SU-DHL-6 (cell line): ENCODE data around the gene KLHL25.

ENCODE experiments used
- H2AFZ ChIP-seq: fragments of 200-600 bp; sonication (generic); 2 replicates; pipeline ENCODE4 v1.6.1; 2014; ENCODE audit warnings: low read depth, mild to moderate bottlenecking, moderate library complexity, mixed read lengths, antibody characterized with exemption, low read length; ENCODE audit not compliant: severe bottlenecking
- H3F3A ChIP-seq: fragments of 200-600 bp; shearing (Covaris generic); 2 replicates; pipeline ENCODE4 v1.6.0; 2016; ENCODE audit warnings: antibody characterized with exemption, mild to moderate bottlenecking; ENCODE audit not compliant: insufficient read depth
- H3K27ac ChIP-seq: fragments of 200-600 bp; sonication (generic); 2 replicates; pipeline ENCODE4 v1.5.1; 2016; ENCODE audit warnings: low read depth, mild to moderate bottlenecking, low read length, moderate library complexity, mixed read lengths
- H3K27me3 ChIP-seq: fragments of 200-600 bp; sonication (generic), shearing (Covaris generic); 2 replicates; pipeline ENCODE4 v1.6.0; 2014; ENCODE audit warnings: mild to moderate bottlenecking, low read length
- H3K36me3 ChIP-seq: fragments of 200-600 bp; sonication (generic); 2 replicates; pipeline ENCODE4 v1.6.1; 2014; ENCODE audit warnings: mild to moderate bottlenecking, low read length, mixed read lengths
- H3K4me2 ChIP-seq: fragments of 300-600, 200-600 bp; shearing (Covaris generic), sonication (generic); 2 replicates; pipeline ENCODE4 v1.6.0; 2014; ENCODE audit warnings: low read length, low read depth, mild to moderate bottlenecking; ENCODE audit not compliant: poor library complexity, severe bottlenecking
- H3K4me3 ChIP-seq: fragments of 200-600 bp; sonication (generic); 2 replicates; pipeline ENCODE4 v1.5.1; 2014; ENCODE audit warnings: antibody characterized with exemption, low read length, mild to moderate bottlenecking, mixed read lengths; ENCODE audit not compliant: insufficient read depth, poor library complexity, severe bottlenecking
- H3K79me2 ChIP-seq: fragments of 200-600 bp; sonication (generic); 2 replicates; pipeline ENCODE4 v1.6.1; 2014; ENCODE audit warnings: mild to moderate bottlenecking, low read length, moderate library complexity; ENCODE audit not compliant: insufficient read depth
- H3K9ac ChIP-seq: fragments of 200-600 bp; sonication (generic); 2 replicates; pipeline ENCODE4 v1.7.0; 2014; ENCODE audit warnings: mild to moderate bottlenecking, low read length
- H3K9me2 ChIP-seq: fragments of 200-600 bp; sonication (generic); replicated peaks from 2 replicates; pipeline ENCODE4 v1.6.1; 2014; ENCODE audit warnings: low read length; ENCODE audit not compliant: insufficient read depth
- H3K9me3 ChIP-seq: fragments of 200-600 bp; sonication (generic); 2 replicates; pipeline ENCODE4 v1.6.1; 2014; ENCODE audit warnings: low read length, mixed read lengths; ENCODE audit not compliant: insufficient read depth
- H4K20me1 ChIP-seq: fragments of 200-600 bp; sonication (generic); 2 replicates; pipeline ENCODE4 v1.6.1; 2014; ENCODE audit warnings: low read depth, mild to moderate bottlenecking, antibody characterized with exemption, low read length, moderate library complexity, mixed read lengths
- EZH2phosphoT487 ChIP-seq: fragments of 200-600 bp; sonication (generic), shearing (Covaris generic); conservative IDR thresholded peaks from 2 replicates; pipeline ENCODE4 v1.6.1; 2018; ENCODE audit warnings: mild to moderate bottlenecking, antibody characterized with exemption, low read length, moderate library complexity, mixed read lengths
- TF ChIP-seq, protein P1 (sequence below): fragments of 200-600 bp; sonication (generic); IDR thresholded peaks from one replicate; pipeline ENCODE4 v1.5.1; 2017; ENCODE audit warnings: antibody characterized with exemption, mild to moderate bottlenecking, low read length, moderate library complexity; ENCODE audit not compliant: insufficient read depth, poor library complexity, severe bottlenecking

The KLHL25 gene

DNA sequence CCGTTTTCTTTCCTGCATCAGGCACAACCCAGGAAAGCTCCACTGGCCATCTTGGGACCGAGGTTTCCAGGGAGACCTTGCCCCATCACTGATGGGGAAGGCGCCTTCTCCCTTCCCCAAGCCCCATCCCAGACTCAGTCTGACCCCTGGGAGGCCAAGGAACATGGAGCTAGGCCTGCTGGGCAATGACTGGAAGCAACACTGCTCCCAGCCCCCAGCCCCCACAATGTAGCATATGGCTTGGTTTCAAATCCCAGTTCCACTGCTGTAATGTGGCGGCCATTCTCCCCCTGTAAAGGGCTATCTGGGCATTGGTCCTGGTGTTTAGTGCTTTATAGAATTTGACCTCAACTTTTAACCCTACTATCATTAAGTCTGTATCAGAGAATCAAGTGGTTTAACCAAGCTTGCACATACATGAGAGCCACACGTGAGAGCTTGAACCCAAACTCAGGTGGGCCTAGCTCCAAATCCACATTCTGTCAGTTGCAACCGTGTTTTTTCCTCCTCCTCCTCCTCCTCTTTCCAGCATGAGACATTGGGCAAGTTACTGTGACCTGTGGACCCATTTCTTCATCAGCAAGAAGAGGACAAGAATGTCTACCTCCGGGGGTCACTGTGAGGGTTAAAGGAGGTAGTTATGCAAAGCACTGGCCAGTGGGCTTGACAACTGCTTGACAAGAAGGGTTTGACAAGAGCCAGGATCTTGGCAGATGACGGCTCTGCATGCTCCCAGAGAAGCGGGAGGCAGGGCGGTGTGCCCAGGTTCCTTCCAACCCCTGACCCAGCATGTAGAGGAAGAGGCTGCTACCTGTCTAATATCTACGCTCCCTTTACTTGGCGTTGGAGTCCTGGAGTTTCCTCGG, 37.4 kb downstream of the KLHL25 start:
- TF ChIP-seq EZH2phosphoT487: no peak
- TF ChIP-seq, protein P1, sequence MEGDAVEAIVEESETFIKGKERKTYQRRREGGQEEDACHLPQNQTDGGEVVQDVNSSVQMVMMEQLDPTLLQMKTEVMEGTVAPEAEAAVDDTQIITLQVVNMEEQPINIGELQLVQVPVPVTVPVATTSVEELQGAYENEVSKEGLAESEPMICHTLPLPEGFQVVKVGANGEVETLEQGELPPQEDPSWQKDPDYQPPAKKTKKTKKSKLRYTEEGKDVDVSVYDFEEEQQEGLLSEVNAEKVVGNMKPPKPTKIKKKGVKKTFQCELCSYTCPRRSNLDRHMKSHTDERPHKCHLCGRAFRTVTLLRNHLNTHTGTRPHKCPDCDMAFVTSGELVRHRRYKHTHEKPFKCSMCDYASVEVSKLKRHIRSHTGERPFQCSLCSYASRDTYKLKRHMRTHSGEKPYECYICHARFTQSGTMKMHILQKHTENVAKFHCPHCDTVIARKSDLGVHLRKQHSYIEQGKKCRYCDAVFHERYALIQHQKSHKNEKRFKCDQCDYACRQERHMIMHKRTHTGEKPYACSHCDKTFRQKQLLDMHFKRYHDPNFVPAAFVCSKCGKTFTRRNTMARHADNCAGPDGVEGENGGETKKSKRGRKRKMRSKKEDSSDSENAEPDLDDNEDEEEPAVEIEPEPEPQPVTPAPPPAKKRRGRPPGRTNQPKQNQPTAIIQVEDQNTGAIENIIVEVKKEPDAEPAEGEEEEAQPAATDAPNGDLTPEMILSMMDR: no peak
- H3K79me2 ChIP-seq: no peaks in the 10 kb centered on the region
- H3K36me3 ChIP-seq: no peaks in the 10 kb centered on the region
- no peak overlapping the region for H3K4me3 ChIP-seq
- no peaks in the 10 kb centered on the region for H4K20me1 ChIP-seq
- no peaks in the 10 kb centered on the region for H3F3A ChIP-seq
- no peak overlapping the region for H2AFZ ChIP-seq
- no peaks in the 10 kb centered on the region for H3K9me2 ChIP-seq
- no peak overlapping the region for H3K9ac ChIP-seq
- no peaks in the 10 kb centered on the region for H3K9me3 ChIP-seq
- H3K27me3 ChIP-seq: no peaks in the 10 kb centered on the region
- H3K4me2 ChIP-seq: no peak overlapping the region
- H3K27ac ChIP-seq: no peak overlapping the region

DNA sequence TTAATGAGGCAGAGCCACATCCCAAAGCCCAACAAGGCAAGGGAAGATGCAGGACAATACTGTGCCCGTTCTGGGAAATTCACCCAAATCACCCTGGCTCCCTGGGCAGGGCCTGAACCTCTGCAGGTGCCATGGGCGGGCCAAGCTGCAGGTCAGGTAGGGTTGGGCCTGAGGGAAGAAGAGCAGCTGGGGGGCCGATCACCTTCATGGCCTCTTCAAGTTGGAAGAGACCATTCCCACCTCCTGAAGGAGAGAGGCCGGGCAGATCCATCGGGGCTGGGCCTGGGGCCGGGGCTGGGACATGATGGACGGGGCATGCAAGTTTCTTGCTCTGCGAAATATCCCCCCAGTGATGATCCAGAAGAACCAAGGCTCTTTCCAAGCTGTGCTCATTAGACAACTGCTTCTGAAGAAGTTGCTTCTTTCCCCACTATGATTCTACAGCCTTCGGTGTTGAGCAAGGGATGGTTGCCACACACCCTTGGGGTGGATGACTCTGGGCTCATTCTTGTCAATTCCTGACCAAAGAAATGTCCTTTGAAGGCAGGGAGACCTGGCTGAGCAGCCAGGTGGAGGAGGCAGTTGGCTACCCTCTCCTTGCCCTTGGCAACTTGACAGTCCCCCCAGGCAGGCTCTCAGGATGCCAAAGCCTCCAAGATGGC, 38.2 kb downstream of the KLHL25 start:
- no peaks in the 10 kb centered on the region for H3K79me2 ChIP-seq
- TF ChIP-seq, protein P1: no peak
- TF ChIP-seq EZH2phosphoT487: no peak
- no peaks in the 10 kb centered on the region for H3K9me3 ChIP-seq
- no peak overlapping the region for H2AFZ ChIP-seq
- H3K27me3 ChIP-seq: no peaks in the 10 kb centered on the region
- H3K4me2 ChIP-seq: no peak overlapping the region
- H3K27ac ChIP-seq: no peak overlapping the region
- no peaks in the 10 kb centered on the region for H3K9me2 ChIP-seq
- H3K9ac ChIP-seq: no peak overlapping the region
- no peaks in the 10 kb centered on the region for H3F3A ChIP-seq
- H3K4me3 ChIP-seq: no peak overlapping the region
- H4K20me1 ChIP-seq: no peaks in the 10 kb centered on the region
- no peaks in the 10 kb centered on the region for H3K36me3 ChIP-seq

DNA sequence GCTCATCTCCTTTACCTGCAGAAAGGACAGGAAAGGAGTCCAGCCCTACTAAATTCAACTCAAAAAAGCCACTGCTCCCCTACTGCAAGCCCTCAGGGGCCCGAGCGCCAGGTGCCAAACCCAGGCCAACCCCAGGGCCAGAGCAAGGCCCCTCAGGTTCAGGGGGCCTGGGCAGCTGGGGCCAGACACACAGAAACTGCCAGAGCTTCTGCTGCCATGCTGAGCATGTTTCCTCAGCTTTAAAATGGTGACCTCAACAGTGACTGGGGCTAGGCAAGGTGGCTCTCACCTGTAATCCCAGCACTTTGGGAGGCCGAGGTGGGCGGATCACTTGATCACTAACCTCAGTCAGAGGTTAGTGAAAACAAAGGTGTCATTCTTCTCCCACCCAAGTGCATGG, 38.8 kb downstream of the KLHL25 start:
- no peaks in the 10 kb centered on the region for H3F3A ChIP-seq
- no peaks in the 10 kb centered on the region for H4K20me1 ChIP-seq
- H3K9me3 ChIP-seq: no peaks in the 10 kb centered on the region
- no peak overlapping the region for H2AFZ ChIP-seq
- H3K79me2 ChIP-seq: no peaks in the 10 kb centered on the region
- no peak overlapping the region for H3K27ac ChIP-seq
- no peak for TF ChIP-seq EZH2phosphoT487
- TF ChIP-seq, protein P1: no peak
- H3K4me2 ChIP-seq: no peak overlapping the region
- H3K9ac ChIP-seq: no peak overlapping the region
- no peaks in the 10 kb centered on the region for H3K36me3 ChIP-seq
- H3K9me2 ChIP-seq: no peaks in the 10 kb centered on the region
- H3K27me3 ChIP-seq: no peaks in the 10 kb centered on the region
- H3K4me3 ChIP-seq: no peak overlapping the region
